GM19035 (cell line): Measurements from ENCODE around the gene ANKRD11.
"Not testable (repeated sequence)": the region's sequence is repeated elsewhere in the genome, so short reads cannot be mapped to it uniquely, and the experiment has no call there.

ENCODE experiments used
- ATAC-seq: cut with Tn5 transposase; IDR thresholded peaks from one replicate; pipeline ENCODE4 v1.9.1; 2021; ENCODE audit not compliant: unreplicated experiment

Gene ANKRD11

DNA sequence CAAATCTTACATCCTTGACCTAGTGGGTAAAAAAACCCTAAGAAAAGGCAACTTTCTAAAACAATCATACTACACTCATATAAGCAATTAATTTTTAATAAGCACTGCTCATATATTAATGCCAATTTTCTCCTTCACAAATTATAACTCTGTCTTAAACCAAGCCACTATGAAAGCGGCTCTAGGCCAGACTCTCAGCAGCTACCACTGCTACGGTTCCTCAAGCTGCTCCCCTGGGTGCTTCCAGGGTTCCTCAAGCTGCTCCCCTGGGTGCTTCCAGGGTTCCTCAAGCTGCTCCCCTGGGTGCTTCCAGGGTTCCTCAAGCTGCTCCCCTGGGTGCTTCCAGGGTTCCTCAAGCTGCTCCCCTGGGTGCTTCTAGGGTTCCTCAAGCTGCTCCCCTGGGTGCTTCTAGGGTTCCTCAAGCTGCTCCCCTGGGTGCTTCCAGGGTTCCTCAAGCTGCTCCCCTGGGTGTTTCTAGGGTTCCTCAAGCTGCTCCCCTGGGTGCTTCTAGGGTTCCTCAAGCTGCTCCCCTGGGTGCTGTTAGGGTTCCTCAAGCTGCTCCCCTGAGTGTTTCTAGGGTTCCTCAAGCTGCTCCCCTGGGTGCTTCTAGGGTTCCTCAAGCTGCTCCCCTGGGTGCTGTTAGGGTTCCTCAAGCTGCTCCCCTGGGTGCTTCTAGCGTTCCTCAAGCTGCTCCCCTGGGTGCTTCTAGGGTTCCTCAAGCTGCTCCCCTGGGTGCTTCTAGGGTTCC lies 35.8 kb downstream of the ANKRD11 start:
- ATAC-seq: not testable (repeated sequence)

DNA sequence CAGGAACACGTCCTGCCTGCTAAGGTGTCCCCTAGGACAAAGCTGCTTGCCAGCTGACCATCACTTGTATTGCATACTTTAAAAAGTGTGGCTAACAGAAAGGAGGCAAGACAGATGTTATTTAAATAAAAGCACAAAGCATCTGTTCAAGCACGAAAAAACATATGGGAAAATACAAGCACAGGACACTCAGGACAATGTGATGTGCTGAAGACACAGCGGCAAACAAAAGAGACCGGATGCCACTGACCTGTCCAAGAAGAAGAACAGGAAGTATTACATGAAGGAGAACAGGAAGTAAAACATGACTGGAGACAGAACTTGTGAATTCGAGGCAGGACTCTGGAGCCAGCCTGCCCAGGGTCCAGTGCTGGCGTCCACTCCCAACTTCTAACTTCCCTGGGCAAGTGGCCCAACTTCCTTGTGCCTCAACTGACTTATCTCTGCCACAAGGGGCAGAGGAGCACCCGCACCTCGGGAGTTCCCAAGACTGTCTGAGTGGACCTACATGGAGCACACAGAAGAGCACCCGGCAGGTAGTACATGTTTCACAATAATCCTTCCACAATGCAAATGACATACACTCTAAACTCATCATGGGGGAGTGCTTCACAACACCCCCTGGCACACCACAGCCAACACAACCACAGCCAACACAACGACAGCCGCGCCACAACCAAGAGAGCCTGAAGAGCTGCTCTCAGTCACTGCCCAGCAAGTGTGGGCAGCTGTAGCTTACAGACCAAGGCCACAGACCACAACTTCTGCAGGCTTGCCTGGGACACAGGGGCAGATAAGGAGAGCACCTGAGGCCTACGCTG lies 36.6 kb downstream of the ANKRD11 start:
- ATAC-seq: no peak

DNA sequence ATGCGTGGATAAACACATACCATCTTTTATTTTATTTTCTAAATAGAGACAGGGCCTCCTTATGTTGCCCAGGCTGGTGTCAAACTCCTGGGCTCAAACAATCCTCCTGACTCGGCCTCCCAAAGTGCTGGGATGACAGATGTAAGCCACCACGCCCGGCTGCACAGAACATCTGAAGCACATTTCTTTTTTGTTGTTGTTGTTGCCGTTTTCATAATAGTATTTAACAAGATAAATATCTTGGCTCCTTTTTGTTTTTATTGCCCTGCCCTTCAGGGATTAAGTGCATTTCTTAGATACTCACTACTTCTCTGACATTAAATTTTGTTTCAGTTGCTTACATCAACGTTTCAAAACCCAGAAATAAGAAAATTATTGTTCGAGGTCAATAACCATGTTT lies 37.4 kb downstream of the ANKRD11 start:
- no peak for ATAC-seq

DNA sequence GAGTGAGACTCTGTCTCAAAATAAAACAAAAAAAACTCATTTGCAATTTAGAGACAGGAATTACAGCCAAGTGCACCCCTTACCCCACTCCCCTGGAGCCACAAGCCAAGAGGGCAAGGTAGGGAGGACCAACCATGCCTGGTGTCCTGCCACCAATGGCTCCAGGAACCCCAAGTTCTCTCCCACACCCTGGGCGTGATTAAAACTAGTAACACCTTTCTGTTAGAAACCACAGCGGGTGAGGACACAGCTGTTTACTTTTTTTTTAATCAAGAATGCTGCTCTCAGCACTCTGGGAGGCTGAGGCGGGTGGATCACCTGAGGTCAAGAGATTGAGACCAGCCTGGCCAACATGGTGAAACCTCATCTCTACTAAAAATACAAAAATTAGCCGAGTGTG lies 38.1 kb downstream of the ANKRD11 start:
- no peak for ATAC-seq

DNA sequence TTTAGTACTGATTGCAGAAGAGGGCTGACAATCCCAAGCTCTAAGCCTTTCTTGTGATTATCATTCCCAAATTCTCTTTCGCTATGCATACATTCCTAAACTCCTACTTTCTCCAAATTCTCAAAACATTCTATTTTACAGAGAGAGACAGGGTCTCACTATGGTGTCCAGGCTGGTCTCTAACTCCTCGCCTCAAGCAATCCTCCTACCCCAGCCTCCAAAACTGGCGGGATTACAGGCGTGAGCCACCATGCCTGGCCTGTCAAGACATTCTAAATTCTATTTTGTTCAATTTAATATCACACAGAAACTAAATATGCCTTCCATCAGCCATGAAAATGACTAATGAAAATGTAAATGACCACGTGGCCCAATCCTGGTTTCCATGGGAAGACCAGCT lies 39.8 kb downstream of the ANKRD11 start:
- no peak for ATAC-seq

DNA sequence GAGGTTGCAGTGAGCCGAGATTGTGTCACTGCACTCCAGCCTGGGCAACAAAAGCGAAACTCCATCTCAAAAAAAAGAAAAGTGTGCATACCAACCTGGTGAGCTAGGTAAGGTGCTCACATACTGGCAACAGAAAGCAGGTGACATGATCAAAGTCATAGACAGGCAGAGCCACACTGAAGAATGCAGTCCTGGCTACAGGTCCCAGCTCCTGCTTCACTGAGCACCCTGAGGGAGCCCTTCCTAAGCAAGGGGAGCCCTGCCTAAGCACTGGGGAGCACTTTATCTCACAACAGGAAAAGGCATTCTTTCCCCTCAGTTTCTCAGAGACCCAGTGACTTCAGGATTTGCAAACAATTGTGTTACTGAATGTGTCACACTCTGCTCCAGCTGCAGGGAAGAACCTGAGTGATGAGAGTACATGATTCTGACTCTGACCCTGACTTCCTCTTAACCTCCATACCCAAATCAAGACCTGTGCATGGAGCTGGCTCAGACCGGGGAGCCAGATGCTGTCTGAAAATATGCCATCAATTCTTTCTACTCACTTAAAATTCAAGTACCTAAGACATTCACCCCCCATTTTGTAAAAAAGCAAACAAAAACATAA lies 40.5 kb downstream of the ANKRD11 start:
- no peak for ATAC-seq

DNA sequence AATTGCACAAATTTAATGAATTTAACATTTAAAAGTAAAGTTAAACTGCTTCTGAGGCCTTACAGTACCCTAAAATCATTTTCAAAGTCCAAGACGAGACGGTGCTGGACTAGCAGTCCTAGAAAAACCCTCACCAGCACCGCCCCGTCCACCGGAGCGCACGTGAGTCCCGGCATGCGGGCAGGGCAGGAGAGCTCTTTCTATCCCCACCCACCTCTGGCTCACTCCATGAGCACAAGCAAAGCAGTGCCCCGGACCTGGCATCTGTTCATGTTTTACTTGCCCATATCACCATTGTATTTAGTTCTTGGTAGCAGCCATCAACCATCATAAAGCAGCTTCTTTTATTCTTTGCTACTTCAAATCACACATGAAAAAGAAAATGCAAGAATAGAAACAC lies 41.7 kb downstream of the ANKRD11 start:
- no peak for ATAC-seq

DNA sequence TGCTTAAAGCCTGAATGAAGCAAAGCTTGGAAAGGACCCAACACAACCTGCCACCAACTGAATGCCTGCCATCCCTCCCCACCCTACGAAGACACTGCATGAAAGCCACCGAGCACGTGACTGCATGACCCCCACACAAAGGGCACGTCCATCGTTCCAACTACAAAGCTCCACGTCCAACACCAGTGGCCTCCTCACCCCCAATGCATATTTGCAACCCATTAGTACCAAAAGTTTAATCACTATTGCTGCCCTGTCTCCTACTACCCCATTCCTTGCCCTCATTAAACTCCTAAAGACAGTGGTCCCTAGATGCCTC lies 43.4 kb downstream of the ANKRD11 start:
- no peak for ATAC-seq

DNA sequence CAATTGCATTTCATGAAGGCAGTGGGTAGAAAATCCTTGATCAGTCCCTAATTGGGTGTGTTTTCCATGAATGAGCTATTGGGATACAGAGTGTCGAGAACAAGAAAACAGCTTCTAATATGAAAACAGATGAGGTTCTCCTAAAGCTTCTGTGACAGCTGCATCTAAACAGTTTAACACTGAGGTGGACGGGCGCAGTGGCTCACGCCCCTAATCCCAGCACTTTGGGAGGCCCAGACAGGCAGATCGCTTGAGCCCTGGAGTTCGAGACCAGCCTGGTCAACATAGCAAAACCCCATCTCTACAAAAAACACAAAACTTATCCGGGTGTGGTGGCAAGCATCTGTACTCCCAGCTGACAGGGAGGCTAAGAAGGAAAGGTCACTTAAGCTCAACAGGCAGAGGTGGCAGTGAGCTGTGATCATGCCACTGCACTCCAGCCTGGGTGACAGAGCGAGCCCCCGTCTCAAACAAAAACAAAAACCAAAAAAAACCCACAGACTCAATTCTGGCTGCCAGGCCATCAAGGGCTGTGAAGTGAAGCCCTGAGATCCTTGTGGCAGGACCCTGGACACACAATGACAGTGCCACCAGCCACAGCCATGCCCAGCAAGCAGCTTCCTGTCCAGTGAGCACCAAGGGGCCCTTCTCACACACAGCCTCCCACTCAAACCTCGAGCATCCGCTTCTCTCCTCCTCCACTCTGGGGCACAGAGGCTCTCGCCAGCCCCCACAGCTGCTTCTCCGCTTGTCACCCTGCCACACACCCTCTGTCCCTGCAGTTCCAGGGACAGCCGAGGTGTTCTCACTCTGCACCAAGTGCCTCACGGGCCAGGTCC lies 44.0 kb downstream of the ANKRD11 start:
- no peak for ATAC-seq

DNA sequence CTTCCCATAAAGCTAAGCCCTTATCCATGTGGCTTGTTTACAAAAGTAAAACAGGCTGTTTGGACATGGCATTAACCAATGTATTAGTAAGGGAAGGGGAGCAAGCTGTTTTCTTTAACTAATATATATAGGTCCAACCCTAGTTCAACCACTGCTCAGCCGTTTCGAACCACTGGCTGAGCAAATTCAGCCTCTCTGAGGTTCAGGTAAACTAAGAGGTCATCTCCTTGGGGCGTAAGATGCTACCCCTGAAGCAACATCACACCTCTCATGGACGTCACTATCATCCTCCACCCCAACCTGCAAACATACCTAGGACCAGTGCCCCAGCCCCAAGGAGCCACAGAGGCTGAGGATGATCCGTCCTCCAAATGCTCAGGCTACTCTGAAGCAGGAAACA lies 45.2 kb downstream of the ANKRD11 start:
- ATAC-seq: no peak

DNA sequence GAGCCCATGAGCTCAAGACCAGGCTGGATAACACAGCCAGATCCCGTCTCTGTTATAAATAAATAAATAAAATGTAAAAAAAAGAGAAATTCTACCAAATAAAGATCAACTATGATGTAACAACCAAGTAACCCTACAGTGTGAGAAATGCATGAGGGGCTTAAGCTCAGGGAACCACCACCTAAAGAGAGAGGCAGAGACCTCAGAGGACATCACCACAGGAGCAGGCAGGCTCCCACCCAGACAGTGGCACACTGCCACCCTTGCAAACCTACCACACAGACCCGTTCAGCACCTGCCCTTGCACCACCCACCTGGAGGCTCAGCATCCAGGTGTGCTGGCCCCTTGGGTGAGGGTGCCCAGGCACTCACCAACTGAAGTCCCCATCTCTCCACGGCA lies 45.6 kb downstream of the ANKRD11 start:
- ATAC-seq: no peak

DNA sequence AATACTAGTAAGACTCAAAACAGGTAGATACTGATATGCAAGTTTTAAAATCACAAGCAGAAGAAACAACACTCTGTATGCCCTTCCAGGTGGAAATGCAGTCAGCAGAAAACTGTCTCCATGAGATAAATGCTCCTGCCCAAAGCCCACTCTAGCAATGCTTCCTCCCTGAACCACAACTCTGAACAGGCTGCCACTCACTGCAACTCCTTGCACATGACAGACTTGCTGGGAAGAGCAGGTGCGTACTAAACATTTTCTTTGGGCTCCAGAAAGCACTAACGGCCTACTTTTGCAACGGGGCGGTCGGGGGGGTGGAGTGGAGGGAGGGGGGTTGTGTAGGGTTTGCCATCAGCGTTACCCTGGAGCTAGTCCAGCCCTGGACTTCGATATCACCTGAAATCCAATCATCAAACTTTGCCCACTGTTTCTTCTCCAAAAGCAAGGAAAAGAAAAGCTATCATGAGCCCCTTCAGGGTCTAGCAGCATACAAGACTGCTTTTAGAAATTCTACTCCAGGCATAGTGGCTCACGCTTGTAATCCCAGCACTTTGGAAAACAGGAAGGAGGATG lies 46.1 kb downstream of the ANKRD11 start:
- no peak for ATAC-seq

DNA sequence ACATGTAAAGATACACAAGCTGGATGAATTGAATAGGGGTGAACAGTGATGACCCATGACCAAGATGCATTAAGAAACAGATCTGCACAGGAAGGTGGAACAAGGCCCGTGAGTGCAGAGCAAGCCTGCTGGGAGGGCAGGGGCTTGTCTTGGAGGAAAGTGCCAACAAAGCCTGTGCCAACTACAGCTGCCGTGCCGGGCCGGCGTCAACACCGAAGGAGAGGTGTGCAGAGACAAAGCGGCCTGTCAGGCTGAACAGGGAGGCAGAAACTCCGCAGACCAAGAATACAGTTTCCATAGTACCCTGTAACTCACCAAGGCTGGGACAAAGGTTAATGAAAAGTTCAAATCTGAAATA lies 46.7 kb downstream of the ANKRD11 start:
- ATAC-seq: no peak

DNA sequence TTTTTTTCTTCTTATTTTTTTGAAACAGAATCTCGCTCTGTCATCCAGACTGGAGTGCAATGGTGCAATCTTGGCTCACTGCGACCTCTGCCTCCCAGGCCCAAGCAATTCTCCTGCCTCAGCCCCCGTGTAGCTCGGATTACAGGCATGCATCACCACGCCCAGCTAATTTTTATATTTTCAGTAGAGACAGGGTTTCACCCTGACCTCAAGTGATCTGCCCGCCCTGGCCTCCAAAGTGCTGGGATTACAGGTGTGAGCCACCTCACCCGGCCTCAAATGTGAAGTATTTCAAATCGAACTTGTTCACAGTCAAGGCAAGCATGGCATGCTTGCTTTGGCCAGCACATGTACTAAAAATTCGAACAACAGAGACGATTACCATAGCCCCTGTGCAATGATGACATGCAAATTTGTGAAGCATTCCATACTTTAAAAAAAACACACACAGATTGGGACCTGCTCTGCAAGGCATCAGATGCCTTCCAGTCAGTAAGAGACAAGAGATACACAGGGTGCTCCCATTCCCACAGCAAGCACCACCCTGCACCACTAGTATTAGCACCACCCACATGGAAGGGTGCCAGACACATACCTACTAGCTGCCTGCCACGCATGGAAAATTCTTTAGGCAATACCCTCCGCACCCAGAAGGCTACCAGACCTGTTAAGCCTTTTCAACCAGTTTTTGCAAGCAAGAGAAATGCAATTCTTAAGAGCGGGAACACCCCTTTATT lies 47.2 kb downstream of the ANKRD11 start:
- ATAC-seq: no peak

DNA sequence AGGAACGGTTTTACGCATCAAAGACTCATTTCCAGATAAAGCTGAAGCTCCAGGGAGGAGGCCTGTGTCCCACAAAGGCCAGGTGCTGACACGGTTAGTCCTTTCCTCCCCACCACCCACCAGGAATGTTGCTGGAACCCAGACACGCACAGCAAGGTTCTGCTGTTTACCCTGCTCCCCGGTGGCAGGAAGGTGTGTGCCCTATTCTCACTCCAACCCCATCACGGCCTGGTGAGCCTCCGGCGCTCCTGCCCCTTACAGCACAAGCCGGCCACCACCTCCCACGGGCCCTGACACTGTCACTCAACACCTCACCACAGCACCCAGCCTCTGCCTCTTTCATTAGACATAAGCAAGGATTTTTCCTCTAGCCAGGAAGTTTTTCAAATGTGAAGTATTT lies 47.8 kb downstream of the ANKRD11 start:
- no peak for ATAC-seq

DNA sequence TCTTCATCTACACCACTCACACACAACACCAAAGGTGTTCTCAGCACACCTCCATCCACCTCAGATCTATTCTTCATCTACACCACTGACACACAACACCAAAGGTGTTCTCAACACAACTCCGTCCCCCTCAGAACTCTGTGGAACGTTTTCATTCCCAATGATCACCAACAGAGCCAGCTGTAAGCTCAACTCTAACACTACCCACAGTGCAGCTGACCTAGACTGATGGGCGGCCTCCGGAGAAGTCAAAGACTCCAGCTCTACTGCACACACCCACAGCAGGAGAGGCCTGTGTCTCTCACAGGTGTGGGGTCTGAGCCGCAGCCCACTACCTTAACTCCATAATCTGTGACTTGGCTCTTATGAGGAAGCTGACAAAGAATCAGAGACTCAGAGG lies 50.7 kb downstream of the ANKRD11 start:
- no peak for ATAC-seq

DNA sequence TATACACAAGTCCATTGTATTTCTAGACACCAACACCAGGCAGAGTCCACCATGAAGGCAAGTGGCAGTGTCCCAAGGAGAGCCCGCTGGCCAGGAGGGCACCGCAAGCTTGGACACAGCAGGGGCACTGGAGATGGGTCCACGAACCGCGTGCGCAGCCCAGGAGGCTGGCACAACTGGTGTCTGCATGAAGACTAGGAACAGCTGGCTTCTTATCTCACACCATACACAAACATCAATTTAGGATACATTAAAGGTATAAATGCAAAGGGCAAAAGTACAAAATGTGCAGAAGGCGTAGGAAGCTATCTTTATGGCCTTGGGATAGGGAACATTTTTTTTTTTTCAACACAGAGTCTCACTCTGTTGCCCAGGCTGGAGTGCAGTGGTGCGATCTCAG lies 52.4 kb downstream of the ANKRD11 start:
- ATAC-seq: no peak

DNA sequence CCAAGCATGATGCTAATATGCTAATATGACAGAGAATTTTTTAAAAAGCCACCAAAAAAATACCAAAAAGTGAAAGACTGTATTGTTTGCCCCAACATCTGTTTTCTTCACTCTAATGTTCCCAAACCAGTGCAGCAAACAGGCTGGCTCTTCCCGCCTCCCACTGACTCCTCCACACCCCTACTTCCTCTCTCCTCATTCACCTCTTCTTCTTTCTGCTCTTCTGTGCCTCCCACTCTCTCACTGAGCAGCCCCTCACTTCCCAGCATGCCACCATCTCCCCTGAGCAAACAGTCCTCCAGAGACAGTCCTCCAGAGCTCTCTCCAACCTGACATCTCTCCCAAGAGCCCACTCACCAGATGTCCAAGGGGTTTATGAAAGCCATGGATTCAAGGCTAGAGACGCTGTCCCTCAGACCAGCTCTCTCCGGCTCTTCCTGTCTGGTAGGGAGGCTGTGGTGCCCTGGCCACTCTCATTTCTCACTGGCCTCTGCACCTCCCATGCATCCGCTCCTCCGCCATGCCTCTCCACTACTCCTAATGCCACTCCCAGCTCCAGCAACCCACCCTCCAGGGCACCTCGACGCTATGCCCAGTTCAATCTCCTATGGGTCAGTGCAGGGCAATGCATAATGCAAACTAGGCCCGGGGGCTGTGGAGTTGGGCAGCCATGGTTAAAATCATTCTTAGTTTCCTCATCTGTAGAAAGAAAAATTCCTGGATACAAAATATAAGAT lies 52.9 kb downstream of the ANKRD11 start:
- ATAC-seq: no peak

DNA sequence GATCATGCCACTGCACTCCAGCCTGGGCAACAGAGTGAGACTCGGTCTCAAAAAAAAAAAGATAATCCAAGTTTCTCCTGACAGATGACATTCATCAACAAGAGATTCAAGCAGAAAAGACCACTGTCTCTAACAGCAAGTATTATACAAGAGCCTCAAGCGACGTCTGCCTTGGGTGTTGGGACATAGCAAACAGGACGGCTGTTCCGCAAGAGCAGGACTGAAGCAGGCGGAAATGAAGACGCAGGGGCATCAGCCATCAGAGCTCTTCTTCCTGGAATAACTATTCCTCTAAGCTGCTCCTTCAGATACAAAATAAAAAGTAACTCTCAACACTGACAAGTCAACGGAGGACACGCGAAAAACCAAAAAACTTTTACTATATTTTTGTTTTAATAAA lies 54.0 kb downstream of the ANKRD11 start:
- no peak for ATAC-seq

DNA sequence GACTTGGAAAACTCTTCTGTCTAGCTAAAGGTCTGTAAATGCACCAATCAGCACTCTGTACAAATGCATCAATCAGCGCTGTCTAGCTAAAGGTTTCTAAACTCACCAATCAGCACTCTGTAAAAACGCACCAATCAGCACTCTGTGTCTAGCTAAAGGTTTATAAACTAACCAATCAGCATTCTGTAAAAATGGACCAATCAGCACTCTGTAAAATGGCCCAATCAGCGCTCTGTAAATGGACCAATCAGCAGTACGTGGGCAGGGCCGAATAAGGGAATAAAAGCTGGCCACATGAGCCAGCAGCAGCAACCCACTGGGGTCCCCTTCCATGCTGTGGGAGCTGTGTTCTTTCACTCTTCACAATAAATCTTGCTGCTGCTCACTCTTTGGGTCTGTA lies 55.3 kb downstream of the ANKRD11 start:
- ATAC-seq: not testable (repeated sequence)
